GOT3 (cell line): ENCODE results near the gene TAF8.

ENCODE experiments used
- DNase-seq: peaks from one replicate; lab custom pipeline; 2025; ENCODE audit warnings: mixed read lengths; lab: John Stamatoyannopoulos, UW

TAF8 gene

DNA sequence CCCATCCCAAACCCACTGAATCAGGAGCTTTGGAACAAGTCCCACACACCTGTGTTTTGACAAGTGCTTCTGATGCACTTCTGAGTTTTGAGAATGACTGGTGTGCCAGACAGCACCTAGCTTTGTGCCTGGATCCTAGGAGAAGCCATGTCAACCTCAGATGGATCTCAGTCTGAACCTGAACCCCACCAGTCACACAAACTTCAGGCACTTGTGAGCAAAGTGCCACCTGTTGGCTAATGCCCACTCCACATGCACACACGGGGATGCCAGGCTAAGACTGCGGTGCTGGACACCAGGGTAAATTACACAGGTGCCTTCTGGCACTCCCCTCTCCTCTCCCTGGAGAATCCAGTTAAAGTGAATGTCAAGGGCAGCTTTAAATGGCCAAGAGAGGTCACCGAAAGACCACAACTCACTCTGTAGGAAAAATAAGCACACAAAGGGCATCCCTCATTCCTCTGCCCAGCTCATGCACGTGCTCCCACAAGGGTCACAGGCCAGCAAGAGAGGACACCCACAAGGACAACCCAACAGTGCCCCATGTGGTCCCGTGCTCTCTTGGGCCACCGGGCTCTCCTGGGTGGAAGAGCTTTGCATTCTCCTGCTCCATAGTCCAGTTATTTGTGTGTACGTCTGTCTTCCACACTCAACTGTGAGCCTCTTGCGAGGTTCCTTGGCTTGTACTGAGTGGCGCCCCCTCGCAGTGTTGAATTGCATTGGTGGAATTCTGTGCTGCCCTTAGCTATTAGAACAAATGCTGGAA is 45.6 kb downstream of the TAF8 start:
- DNase-seq, result no peak

DNA sequence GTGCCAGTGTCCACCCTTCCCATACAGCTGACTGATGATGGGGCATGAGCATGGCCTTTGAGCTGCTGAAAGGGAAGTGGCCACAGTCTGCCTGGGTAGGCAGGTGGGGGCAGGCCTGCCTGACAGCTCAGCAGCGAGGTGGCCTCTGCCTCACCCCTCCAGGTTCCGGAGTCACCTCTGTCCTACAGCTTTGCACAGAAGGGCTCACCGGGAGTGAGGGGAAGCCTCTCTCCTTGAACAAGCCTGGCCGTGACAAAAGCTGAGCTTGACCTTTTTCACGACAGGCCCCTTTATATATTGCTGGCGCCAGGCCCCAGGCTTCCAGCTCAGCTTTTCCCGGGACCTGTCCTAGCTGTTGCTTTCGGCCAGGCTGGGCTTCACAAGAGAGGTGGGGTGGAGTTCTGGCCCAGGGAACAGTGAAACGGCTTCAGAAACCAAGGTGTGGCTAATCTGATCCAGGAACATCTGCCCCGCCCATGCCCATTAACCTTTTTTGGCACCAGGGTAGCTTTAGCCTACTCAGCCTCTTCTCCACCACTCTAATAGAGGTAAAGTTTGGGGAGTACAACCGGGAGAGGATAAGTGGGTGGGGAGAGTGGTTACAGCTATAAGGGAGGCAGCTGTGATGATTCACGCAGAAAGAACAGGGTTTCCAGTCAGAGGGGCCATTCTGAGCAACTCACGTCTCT is 49.2 kb downstream of the TAF8 start:
- DNase-seq, result no peak

GRCh38 chr6:42100029-42100901 is 49.9 kb downstream of the TAF8 start:
- no peak for DNase-seq

- no peak for DNase-seq
These were observed 50.9 kb downstream of the TAF8 start for GRCh38 chr6:42101186-42101657.

DNA sequence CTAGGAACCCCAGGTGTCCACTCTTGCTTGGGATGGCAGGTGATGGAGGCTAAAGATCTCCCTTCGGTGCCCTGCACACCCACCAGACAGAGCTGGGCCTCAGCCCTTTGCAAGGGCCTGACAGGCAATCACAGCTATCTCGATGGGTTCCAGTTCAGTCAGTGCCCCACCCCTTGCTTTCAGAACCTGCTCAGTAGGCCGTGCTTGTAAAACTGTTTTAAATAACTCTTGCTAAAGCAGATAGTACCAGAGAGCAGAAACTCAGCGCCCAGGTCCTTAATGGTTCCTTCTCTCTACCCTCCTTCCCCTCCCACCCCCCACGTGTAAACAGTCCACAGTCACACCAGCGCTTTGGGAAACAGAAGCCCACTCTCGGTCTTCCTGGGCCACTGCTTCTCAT is 52.9 kb downstream of the TAF8 start:
- DNase-seq, result no peak

GRCh38 chr6:42103753-42104094 is 53.4 kb downstream of the TAF8 start:
- no peak for DNase-seq

GRCh38 chr6:42104095-42104803 is 53.9 kb downstream of the TAF8 start:
- DNase-seq, result no peak

GRCh38 chr6:42104804-42105125 is 54.4 kb downstream of the TAF8 start:
- no peak for DNase-seq

DNA sequence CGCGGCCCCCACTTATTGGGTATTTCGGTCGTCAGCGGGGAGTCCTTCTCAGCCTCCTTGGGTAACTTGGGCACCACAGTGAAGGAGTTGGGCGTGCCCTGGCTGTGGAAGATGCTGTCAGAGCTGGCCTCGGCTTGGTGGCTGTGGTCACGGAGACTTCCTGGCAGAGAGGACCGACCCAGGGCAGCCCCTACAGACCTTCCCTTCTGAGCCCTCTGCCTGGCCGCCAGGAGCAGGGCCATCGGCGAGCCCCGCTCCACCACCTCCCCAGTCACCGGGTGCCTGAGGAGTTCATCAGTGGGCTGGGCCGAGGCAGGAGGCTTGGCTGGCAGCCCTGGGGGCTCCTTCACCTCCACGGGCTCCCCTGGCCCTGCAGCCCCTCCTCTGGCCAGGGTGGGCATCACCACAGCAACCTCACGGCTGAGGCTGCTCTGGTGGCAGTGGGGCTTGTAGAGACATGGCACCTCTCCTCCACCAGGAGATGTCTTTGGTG is 54.9 kb downstream of the TAF8 start:
- DNase-seq, result no peak

GRCh38 chr6:42105709-42106108 is 55.4 kb downstream of the TAF8 start:
- DNase-seq, result no peak

GRCh38 chr6:42106112-42107023 is 56.0 kb downstream of the TAF8 start:
- DNase-seq, result no peak

- DNase-seq, result no peak
These were observed 57.7 kb downstream of the TAF8 start for GRCh38 chr6:42108071-42108470.

GRCh38 chr6:42110683-42111082 is 60.4 kb downstream of the TAF8 start:
- DNase-seq, result no peak

DNA sequence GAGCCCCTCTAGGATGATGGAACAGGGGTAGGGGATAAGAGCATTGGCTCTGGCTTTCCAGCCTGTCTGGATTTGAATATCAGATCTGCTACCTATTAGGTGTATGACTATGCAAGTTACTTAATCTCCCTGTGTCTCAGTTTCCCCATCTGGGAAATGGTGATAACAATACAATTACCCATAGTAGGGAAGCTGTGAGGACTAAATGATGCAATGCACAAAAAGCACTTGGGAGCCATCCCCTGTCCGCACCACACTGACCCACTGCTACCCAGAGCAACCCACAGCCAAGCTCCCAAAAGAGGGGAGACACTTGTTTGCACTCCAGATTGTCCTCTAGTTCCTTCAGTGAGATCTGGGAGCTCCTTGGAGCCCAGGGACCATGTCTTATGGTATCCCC is 62.0 kb downstream of the TAF8 start:
- no peak for DNase-seq

GRCh38 chr6:42113936-42114636 is 63.8 kb downstream of the TAF8 start:
- DNase-seq, result no peak

- no peak for DNase-seq
These were observed 67.5 kb downstream of the TAF8 start for GRCh38 chr6:42117843-42118161.

GRCh38 chr6:42118162-42119001 is 68.1 kb downstream of the TAF8 start:
- no peak for DNase-seq

- no peak for DNase-seq
These were observed 70.9 kb downstream of the TAF8 start for GRCh38 chr6:42120895-42121865.
